AG04449 (cell line): Measurements from ENCODE around the gene AMMECR1L.

Experiments used
- CTCF ChIA-PET: fragments of 350-600 bp; formaldehyde crosslinking; extraction: SDS; loops from one replicate; lab custom pipeline; 2021; ENCODE audit warnings: antibody characterized with exemption; lab: Yijun Ruan, JAX
- POLR2A ChIA-PET: fragments of 400-600, 350-600 bp; formaldehyde crosslinking; extraction: SDS; loops from one replicate; lab custom pipeline; 2020; ENCODE audit warnings: antibody characterized with exemption, inconsistent platforms; lab: Yijun Ruan, JAX
- DNase-seq: peaks from one replicate; pipeline ENCODE4 v3.0.0-alpha.2; 2010; ENCODE audit warnings: low read depth, low spot score
- H3K4me3 ChIP-seq: 2 replicates; pipeline ENCODE4 v1.5.1; 2011; ENCODE audit warnings: low read depth, mild to moderate bottlenecking, control low read depth, low read length
- TF ChIP-seq, protein P1 (sequence below): IDR thresholded peaks from one replicate; pipeline ENCODE4 v1.5.1; 2011; ENCODE audit warnings: mild to moderate bottlenecking, moderate library complexity, low read length, control low read depth, inconsistent platforms; ENCODE audit not compliant: insufficient read depth; ENCODE audit errors: missing control alignments

AMMECR1L gene

DNA sequence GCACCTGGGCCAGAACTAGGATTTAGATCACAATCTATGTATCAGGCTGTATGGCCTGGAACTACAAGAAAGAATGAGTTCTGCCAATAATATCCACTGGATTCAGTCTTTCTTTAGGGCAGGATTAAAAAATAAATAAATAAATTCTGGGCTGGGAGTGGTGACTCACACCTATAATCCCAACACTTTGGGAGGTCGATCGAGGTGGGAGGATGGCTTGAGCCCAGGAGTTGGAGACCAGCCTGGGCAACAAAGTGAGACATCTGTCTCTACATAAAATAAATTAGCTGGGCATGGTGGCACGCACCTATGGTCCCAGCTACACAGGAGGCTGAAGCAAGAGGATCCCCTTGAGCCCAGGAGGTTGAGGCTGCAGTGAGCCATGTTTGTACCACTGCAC is 8.1 kb downstream of the AMMECR1L start:
- POLR2A ChIA-PET, result interaction anchor here (0.5 kb wide), 1 partner anchor 19 kb away, joined by 3 read pairs; no protein-coding TSS in a partner anchor
- H3K4me3 ChIP-seq, result no peak overlapping the region
- DNase-seq, result no peak
- CTCF ChIA-PET, result no interaction called here
- TF ChIP-seq, protein P1, sequence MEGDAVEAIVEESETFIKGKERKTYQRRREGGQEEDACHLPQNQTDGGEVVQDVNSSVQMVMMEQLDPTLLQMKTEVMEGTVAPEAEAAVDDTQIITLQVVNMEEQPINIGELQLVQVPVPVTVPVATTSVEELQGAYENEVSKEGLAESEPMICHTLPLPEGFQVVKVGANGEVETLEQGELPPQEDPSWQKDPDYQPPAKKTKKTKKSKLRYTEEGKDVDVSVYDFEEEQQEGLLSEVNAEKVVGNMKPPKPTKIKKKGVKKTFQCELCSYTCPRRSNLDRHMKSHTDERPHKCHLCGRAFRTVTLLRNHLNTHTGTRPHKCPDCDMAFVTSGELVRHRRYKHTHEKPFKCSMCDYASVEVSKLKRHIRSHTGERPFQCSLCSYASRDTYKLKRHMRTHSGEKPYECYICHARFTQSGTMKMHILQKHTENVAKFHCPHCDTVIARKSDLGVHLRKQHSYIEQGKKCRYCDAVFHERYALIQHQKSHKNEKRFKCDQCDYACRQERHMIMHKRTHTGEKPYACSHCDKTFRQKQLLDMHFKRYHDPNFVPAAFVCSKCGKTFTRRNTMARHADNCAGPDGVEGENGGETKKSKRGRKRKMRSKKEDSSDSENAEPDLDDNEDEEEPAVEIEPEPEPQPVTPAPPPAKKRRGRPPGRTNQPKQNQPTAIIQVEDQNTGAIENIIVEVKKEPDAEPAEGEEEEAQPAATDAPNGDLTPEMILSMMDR, result no peak

DNA sequence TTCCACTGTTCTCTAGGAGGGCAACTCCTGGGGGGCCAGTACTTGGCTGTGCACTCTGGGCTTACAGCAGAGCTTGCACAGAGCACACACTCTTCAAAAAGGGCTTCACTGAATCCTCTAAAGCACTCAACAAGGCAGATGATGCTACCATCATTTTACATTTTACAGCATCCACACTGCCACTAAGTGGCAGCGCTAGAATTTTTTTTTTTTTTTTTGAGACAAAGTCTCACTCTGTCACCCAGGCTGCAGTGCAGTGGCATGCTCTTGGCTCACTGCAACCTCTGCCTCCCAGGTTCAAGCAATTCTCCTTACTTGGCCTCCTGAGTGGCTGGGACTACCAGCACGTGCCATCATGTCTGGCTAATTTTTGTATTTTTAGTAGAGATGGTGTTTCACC is 8.6 kb downstream of the AMMECR1L start:
- ChIA-PET POLR2A (no interaction called here), CTCF (interaction anchor here (0.6 kb wide), 1 partner anchor 18 kb away, joined by 4 read pairs; no protein-coding TSS in a partner anchor)
- H3K4me3 ChIP-seq, result no peak overlapping the region
- TF ChIP-seq, protein P1, result no peak
- DNase-seq, result no peak

DNA sequence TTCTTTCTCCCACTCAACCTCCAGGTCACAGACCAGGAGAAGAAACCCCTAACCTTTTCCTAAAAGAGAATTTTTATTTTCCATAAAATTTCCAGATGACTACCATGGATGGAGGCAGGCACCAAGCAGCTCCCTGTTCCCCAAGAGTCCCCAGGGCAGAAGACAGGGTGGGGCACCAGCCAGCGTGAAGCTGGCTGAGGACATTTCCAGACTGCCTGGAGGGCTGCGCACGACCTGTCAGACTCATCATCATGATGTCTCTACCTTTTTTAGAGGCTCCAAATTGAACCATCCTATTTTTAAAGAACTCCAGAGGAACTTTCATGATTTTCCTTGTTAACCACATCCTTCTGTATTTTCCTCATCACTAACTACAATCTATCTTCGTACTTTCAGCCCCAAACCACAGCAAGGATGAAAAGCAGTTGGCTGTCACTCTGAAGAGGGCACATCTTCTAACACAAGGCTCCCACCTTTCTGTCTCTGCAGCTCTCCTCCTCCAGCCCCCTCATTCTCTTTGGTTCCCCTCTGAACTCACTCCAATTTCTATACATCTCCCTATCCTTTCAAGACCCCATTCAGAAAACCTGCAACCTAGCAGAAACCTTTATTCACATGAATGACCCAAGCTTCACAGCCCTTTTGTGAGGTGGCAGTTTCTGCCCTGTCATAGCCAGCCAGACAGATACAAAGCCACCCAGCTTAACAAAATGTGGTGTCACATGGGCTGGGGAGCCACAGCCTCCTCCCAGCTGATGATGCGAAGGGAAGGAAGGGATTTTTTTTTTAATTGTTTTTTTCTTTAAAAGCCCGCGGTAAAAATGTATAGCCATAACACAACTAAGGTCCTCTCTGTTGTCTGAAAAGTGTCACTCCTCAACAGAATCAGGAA is 11.1 kb downstream of the AMMECR1L start:
- no peak for DNase-seq
- H3K4me3 ChIP-seq, result no peak overlapping the region
- ChIA-PET POLR2A (no interaction called here), CTCF (interaction anchor here (1.2 to 1.9 kb wide), 2 partner anchors 10 to 17 kb away, joined by 4 to 5 read pairs; partner anchors contain the start of gene POLR2D)
- TF ChIP-seq, protein P1, result no peak

DNA sequence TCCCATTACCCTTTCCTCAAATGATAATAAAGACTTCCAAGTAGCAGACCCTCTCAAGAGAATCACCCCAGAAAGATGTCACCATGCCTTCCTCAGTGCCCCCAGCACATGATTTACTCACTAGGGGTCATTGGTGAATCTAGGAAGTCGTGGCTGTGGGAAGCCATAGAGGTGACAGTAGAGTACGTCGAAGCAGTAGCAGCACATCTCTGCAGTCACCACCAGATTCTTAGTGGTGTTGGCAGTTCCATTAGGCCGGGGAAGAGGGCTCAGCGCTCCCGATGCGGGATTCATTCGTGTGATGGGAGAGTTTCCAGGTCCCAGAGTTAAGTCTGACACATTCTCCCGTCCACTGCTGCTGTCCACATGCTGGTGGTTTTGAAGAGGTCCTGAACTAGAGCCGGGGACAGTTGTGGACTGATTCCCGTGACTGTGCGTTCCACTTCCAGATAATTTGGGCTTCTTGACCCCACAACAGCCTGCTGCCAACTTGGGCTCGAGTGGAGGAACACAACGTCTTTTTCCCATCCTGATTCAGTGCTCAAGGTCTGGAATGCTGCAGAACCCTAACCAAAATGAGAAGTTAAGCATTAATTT is 12.0 kb downstream of the AMMECR1L start:
- DNase-seq, result no peak
- TF ChIP-seq, protein P1, result no peak
- H3K4me3 ChIP-seq, result no peak overlapping the region
- ChIA-PET CTCF (no interaction called here), POLR2A (no interaction called here)

DNA sequence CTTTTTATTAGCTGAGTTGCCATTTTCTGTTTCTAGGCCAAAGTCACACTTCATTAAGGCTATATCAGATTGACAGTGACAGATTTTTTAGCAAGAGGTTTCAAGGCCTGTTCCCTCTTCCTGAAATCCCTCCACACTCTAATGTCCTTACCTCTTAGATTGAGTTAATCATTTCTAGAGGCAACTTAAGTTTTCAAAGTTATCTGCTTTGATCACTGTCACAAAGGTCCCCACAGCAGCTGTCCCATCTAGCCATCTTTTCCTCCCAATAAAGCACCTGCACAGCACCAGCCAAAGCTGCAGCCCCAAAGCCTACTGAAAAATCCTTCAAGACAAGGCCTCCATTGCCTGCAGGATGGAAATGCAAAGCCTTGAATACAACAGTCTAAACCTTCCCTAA is 13.4 kb downstream of the AMMECR1L start:
- TF ChIP-seq, protein P1, result no peak
- POLR2A ChIA-PET, result no interaction called here
- CTCF ChIA-PET, result no interaction called here
- H3K4me3 ChIP-seq, result no peak overlapping the region
- DNase-seq, result no peak

DNA sequence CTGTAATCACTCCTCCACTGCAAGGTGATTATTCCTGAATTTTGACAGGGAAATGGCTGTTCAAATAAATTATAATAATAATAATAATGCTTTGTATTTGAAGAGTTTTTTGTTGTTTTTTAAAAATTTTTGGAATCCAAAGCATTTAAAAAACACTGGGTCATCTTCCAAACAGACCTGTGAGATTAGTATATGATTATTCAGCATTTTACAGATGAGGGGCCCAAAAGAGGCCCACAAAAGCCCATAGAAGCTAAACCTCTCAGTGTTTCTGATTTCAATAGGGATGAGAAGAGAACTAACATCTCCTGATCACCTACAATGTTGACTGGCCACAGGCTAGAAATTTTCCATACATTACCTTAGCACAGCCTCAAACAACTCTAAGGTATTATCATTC is 19.8 kb downstream of the AMMECR1L start:
- CTCF ChIA-PET, result interaction anchor here (1.4 to 2.2 kb wide), 2 partner anchors 14 to 18 kb away, joined by 4 to 8 read pairs; no protein-coding TSS in a partner anchor
- TF ChIP-seq, protein P1, result no peak
- DNase-seq, result no peak
- H3K4me3 ChIP-seq, result no peak overlapping the region
- POLR2A ChIA-PET, result no interaction called here
